GM12801 (cell line): ENCODE data around the gene GAD2.

Source experiments
- TF ChIP-seq, protein P1 (sequence below): IDR thresholded peaks from one replicate; pipeline ENCODE4 v1.5.1; 2011; ENCODE audit warnings: control low read depth; ENCODE audit not compliant: insufficient read length; ENCODE audit errors: extremely low read depth

GAD2 gene

DNA sequence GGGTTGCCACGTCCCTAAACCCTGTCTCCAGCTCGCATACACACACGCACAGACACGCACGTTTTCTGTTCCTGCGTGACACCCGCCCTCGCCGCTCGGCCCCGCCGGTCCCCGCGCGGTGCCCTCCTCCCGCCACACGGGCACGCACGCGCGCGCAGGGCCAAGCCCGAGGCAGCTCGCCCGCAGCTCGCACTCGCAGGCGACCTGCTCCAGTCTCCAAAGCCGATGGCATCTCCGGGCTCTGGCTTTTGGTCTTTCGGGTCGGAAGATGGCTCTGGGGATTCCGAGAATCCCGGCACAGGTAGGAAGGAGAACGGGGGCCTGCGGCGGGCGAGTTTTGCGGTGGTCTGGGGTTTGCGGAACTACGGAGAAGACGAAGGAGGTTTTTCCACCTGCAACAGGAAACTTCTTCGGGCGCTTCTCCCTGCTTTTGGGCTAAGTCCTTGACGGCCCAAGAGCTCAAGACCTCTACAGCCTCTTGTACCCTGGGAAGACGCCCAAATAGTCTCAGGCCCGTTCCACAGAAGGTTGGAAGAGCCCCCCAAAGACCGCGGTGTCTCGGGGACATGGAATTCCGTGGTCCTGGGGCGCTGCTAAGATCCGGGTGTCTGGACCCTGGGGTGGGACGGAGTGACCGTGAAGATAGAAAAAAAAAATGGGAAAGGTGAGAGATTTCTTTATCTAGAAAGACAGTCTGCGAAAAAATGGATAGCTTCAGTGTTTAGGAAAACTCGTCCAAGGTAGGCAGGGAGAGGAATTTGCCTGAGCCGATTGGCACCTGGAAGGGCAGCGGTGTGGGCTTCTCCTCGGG is at the start of gene GAD2:
Gene GAD2, plus strand, starts transcription at position 190 of the 811 bp plus-strand sequence. Its CDS starts 36 bp downstream, at position 226.
- TF ChIP-seq, protein P1, sequence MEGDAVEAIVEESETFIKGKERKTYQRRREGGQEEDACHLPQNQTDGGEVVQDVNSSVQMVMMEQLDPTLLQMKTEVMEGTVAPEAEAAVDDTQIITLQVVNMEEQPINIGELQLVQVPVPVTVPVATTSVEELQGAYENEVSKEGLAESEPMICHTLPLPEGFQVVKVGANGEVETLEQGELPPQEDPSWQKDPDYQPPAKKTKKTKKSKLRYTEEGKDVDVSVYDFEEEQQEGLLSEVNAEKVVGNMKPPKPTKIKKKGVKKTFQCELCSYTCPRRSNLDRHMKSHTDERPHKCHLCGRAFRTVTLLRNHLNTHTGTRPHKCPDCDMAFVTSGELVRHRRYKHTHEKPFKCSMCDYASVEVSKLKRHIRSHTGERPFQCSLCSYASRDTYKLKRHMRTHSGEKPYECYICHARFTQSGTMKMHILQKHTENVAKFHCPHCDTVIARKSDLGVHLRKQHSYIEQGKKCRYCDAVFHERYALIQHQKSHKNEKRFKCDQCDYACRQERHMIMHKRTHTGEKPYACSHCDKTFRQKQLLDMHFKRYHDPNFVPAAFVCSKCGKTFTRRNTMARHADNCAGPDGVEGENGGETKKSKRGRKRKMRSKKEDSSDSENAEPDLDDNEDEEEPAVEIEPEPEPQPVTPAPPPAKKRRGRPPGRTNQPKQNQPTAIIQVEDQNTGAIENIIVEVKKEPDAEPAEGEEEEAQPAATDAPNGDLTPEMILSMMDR, result no peak

DNA sequence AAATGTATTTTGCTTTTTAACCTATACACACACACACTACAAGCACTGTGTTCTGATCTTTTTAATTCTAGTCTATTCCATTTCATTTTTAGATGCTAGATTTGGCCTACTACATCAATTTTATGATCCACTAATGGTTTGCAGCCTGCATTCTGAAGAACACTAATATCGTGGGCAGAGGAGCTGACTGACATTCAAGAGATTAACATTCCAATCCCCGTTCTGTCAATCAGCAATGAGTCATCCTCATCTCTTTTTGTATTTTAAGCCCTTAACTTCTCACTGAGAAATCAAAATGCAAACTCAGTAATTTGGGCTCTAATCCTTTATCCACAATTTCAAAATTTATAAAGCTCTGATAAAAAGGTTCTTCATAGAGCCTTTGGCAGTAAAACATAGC is 47.1 kb upstream of the GAD2 start:
- TF ChIP-seq, protein P1, result no peak

DNA sequence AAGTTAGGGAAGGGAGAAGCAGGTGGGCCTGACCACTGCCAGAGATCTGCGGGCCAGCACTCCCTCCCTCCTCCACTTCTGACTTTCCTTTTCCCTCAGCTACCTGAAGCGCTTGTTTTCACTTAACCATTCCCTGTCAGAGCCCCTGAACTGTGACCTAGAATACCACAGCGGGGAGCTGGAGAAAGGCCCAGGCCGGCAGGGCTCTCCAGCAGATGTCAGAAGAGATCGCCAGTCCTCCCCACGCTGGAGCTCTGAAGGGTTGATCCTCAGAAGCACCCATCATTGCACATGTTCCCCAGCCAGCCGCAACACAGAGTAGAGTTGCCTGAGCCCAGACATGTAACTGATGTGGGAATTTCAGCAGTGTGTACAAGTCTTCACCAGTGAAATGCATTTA is 44.4 kb upstream of the GAD2 start:
- TF ChIP-seq, protein P1, result no peak

DNA sequence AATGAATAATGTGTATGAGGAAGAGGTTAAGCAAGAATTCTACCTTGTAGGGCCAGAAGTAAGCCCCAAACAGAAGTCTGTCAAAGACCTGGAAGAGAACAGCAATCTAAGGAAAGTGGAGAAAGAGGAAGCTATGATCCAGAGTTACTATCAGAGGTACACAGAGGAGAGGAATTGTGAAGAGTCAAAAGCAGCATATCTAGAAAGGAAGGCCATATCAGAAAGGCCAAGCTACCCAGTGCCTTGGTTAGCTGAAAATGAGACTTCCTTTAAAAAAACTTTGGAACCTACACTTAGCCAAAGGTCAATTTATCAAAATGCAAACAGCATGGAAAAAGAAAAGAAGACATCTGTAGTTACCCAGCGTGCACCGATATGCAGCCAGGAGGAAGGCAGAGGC is 42.7 kb upstream of the GAD2 start:
- TF ChIP-seq, protein P1, result no peak

DNA sequence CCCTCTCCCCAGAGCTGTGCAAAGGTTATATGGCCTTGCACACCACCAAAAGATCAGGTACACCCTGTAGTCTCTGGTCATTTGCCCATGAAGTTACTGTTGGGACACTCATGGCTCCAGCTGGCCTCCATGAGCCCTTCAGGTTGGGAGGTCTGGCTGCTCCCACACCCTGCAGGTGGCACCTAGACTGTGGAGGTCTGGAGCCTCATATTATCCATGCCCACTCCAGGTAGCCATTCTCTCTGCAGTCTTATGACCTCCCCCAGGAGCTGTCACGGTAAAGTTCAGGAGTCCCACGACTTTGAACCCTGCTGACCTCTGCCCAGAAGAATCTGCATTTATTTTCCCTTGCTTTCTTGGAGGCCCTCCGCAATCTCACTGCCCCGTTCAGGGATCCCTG is 39.2 kb upstream of the GAD2 start:
- TF ChIP-seq, protein P1, result no peak

DNA sequence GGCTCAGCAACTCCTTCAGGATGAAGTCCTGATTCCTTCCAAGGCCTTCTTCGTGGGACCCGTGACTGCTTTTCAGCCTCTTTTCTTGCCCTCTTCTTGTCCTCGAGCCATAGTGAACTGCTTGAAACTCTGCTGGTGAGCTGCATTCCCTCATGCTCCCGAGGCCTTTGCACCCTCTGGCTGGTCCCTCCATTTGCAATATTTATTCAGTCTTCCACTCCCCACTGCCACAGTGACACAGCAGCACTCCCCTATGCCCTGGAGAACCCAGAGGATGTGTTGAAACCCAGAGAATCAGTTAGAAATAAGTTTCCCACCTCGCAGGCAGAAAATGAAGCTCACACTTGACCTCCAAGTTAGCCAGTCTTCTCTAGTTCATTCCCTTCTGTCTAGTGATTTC is 22.3 kb upstream of the GAD2 start:
- TF ChIP-seq, protein P1, result no peak

DNA sequence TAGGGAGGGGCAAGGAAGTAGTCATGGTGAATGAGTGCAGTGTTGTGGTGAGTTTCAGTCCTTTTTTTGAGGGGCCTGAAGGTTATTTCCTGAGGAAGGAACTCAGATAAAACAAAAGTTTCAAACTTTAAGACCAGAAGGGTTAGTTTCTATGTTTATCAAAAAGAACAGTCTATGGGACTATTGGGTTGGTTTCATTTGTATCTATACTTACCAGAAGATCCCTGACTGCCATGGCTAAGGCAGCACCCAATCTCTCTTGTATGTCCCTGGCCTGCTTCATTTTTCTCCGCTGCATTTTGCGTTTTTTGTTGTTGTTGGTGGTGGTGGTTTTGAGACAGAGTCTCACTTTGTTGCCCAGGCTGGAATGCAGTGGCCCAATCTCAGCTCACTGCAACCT is 19.3 kb upstream of the GAD2 start:
- TF ChIP-seq, protein P1, result no peak

DNA sequence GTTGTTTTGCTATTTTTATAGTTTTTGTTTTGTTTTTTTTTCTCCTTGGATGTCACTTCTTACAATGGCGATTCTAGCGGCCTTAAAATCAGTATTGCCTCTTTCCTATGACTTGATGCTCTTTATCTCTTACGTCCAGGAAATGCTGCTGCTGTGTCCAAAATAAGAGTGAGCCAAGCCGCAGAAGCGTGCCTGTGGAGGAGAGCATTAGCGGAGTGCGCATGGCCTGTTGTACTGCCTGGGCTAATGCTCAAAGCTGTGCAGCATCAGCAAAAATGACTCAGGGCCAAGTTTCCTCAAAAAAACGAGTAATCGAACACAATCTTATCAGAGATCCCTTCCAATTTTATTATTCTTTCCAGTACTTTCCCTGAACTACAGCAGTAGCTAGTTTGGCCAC is 18.5 kb upstream of the GAD2 start:
- TF ChIP-seq, protein P1, result no peak
